Measurements from ENCODE around the gene COX8A. TPM values are rescaled to one million over a fixed set of nuclear protein-coding genes. Genes with fewer than 3 reads are reported as not detected.

Gene COX8A
- total RNA-seq, 1 donor from 2014 or later, result 520 TPM

- DNase-seq (ENCODE audit: low spot score in 2 of 2), result no peak
- no peak overlapping the region for H3K4me3 ChIP-seq
- H3K4me1 ChIP-seq, result peaks cover 0 to 10% of the 10 kb centered on the region in 2 donors
- no peaks in the 10 kb centered on the region for H3K36me3 ChIP-seq
- intact Hi-C loops (cut with DNase I), result no loop called here
- TF ChIP-seq CTCF (IDR thresholded peaks at IDR 0.05), result no peak
- no peak overlapping the region for H3K27ac ChIP-seq
- H3K9me3 ChIP-seq, result no peaks in the 10 kb centered on the region
- H3K27me3 ChIP-seq, result no peaks in the 10 kb centered on the region
Measured at GRCh38 chr11:64008914-64009633, 34.7 kb downstream of the COX8A start.

GRCh38 chr11:64009710-64010109 lies 35.3 kb downstream of the COX8A start:
- DNase-seq (ENCODE audit: low spot score in 2 of 2), result no peak
- Histone ChIP-seq H3K27me3 (no peaks in the 10 kb centered on the region), H3K4me3 (no peak overlapping the region), H3K9me3 (no peaks in the 10 kb centered on the region), H3K36me3 (no peaks in the 10 kb centered on the region), H3K4me1 (peaks cover 0 to 10% of the 10 kb centered on the region in 2 donors), H3K27ac (no peak overlapping the region)
- intact Hi-C loops (cut with DNase I), result no loop called here
- no peak for TF ChIP-seq CTCF (IDR thresholded peaks at IDR 0.05)

- TF ChIP-seq CTCF (IDR thresholded peaks at IDR 0.05), result no peak
- no peak overlapping the region for H3K27ac ChIP-seq
- no peaks in the 10 kb centered on the region for H3K27me3 ChIP-seq
- no peaks in the 10 kb centered on the region for H3K9me3 ChIP-seq
- intact Hi-C loops (cut with DNase I), result no loop called here
- H3K4me3 ChIP-seq, result no peak overlapping the region
- DNase-seq (ENCODE audit: low spot score in 2 of 2), result no peak
- peaks cover 0 to 10% of the 10 kb centered on the region in 2 donors for H3K4me1 ChIP-seq
- H3K36me3 ChIP-seq, result no peaks in the 10 kb centered on the region
Measured at GRCh38 chr11:64010783-64011182, 36.4 kb downstream of the COX8A start.

GRCh38 chr11:64011371-64011770 lies 37.0 kb downstream of the COX8A start:
- Histone ChIP-seq H3K27me3 (no peaks in the 10 kb centered on the region), H3K4me3 (no peak overlapping the region)
- TF ChIP-seq CTCF (IDR thresholded peaks at IDR 0.05), result no peak

GRCh38 chr11:64013141-64013896 lies 38.9 kb downstream of the COX8A start:
- intact Hi-C loops (cut with DNase I), result no loop called here
- no peak for TF ChIP-seq CTCF (IDR thresholded peaks at IDR 0.05)
- Histone ChIP-seq H3K4me1 (no peaks in the 10 kb centered on the region), H3K27ac (no peak overlapping the region), H3K9me3 (no peaks in the 10 kb centered on the region), H3K4me3 (no peak overlapping the region), H3K36me3 (no peaks in the 10 kb centered on the region), H3K27me3 (no peaks in the 10 kb centered on the region)
- no peak for DNase-seq (ENCODE audit: low spot score in 2 of 2)

More at GRCh38 chr11:64011371-64011770, 37.0 kb downstream of the COX8A start:
- intact Hi-C loops (cut with DNase I), result no loop called here
- no peak overlapping the region for H3K27ac ChIP-seq
- H3K4me1 ChIP-seq, result peaks cover 0 to 10% of the 10 kb centered on the region in 2 donors
- H3K9me3 ChIP-seq, result no peaks in the 10 kb centered on the region
- H3K36me3 ChIP-seq, result no peaks in the 10 kb centered on the region
- DNase-seq (ENCODE audit: low spot score in 2 of 2), result no peak
